Iris pigment epithelial cell (primary cell): ENCODE data around the gene IQCB1.
"Not testable (repeated sequence)": the region's sequence is repeated elsewhere in the genome, so short reads cannot be mapped to it uniquely, and the experiment has no call there.

Experiments used
- DNase-seq: peaks from one replicate; pipeline ENCODE4 v3.0.0-alpha.2; 2011; ENCODE audit warnings: low read depth

IQCB1 gene

GRCh38 chr3:121748680-121749275 lies 86.1 kb downstream of the IQCB1 start:
- DNase-seq = peak; percentile 70

- no peak for DNase-seq
Measured at GRCh38 chr3:121747976-121748375, 86.9 kb downstream of the IQCB1 start.

GRCh38 chr3:121743106-121743505 lies 91.8 kb downstream of the IQCB1 start:
- DNase-seq = not testable (repeated sequence)

- no peak for DNase-seq
Measured at GRCh38 chr3:121740896-121741295, 94.0 kb downstream of the IQCB1 start.

GRCh38 chr3:121739902-121740301 lies 95.0 kb downstream of the IQCB1 start:
- no peak for DNase-seq

- no peak for DNase-seq
Measured at GRCh38 chr3:121737644-121738043, 97.2 kb downstream of the IQCB1 start.

- peak; percentile 74 for DNase-seq
Measured at GRCh38 chr3:121736112-121736511, 98.7 kb downstream of the IQCB1 start.

- DNase-seq = peak; percentile 65
Measured at GRCh38 chr3:121735047-121735696, 99.7 kb downstream of the IQCB1 start.

GRCh38 chr3:121730940-121731687 lies 103.7 kb downstream of the IQCB1 start:
- DNase-seq = no peak

GRCh38 chr3:121724130-121724529 lies 110.7 kb downstream of the IQCB1 start:
- no peak for DNase-seq

GRCh38 chr3:121723485-121723884 lies 111.4 kb downstream of the IQCB1 start:
- no peak for DNase-seq

GRCh38 chr3:121722411-121722810 lies 112.4 kb downstream of the IQCB1 start:
- no peak for DNase-seq

GRCh38 chr3:121720163-121720562 lies 114.7 kb downstream of the IQCB1 start:
- DNase-seq = no peak
